Measurements from ENCODE around the gene RPTOR. TPM values are rescaled to one million over a fixed set of nuclear protein-coding genes. Genes with fewer than 3 reads are reported as not detected.

The RPTOR gene
- total RNA-seq, 1 experiment from 2014 or later, result 25.1 TPM

DNA sequence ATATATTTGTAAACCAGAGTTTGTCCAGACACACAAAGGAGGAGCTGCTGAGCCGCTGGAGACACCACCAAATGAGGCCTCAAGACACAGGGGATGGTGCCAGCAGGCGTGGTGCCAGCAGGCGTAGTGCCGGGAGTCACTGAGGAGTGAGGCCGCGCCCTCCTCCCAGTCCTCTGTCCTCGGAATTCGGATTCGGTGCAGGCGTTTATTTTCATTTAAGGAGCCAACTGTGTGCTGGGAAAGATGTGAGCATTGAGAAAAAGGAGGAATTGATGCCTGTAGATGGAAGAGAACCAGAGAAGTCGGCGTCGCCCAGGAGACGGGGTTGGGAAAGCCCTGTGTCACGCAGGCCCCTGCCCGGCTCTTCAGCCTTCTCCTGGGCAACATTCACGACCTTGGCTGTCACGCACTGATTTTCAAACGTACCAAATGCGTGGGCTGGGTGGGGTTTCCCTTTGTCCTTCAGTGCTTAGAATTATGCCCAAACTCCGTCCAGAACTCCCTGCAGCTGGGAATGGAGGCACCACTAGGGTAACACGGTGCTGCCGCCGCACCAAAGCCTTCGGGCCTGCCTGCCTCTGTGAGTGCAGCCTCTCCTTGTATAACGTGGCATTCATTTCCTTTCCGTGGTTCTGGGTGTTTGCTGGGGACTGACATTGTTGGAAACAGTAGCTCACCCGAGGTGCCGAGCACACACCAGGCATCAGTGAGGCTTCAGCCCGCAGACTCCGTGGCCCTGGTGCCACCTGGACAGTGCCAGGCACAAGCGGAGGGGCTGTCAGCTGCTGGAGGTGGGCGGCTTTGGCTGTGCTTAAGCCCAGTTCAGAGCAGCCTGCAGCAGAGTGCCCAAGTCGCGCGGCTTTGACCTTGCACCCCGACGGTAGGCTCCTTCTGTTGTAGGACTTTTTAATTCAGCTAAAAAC, 398.0 kb downstream of the RPTOR start:
- Histone ChIP-seq H3K18ac (ENCODE audit: insufficient read length, low read depth, low read length) (no peak overlapping the region), H4K5ac (ENCODE audit: insufficient read length, low read depth, low read length) (no peak overlapping the region), H3K14ac (ENCODE audit: insufficient read depth, low read length) (no peak overlapping the region), H3T11ph (ENCODE audit: low read length) (no peak overlapping the region), H2AK5ac (ENCODE audit: insufficient read length, low read length) (no peak overlapping the region), H4K8ac (replicated peaks; ENCODE audit: insufficient read length, low read depth, low read length) (no peak overlapping the region), H3K27ac (ENCODE audit: insufficient read length, low read depth, low read length) (no peak overlapping the region), H2BK20ac (ENCODE audit: low read depth, low read length, poor library complexity, severe bottlenecking) (no peak overlapping the region), H2BK5ac (ENCODE audit: insufficient read length, low read length) (no peak overlapping the region), H4K20me1 (ENCODE audit: control insufficient read depth, insufficient read depth, insufficient read length) (peaks cover 4% of the 10 kb centered on the region), H2AFZ (ENCODE audit: low read length) (no peak overlapping the region), H2BK15ac (ENCODE audit: low read depth, low read length) (no peak overlapping the region), H2BK120ac (ENCODE audit: low read depth, low read length, poor library complexity, severe bottlenecking) (no peak overlapping the region), H3K79me1 (ENCODE audit: insufficient read depth, low read depth, low read length, poor library complexity, severe bottlenecking) (no peaks in the 10 kb centered on the region), H3K9ac (ENCODE audit: extremely low read depth, insufficient read length, low read length) (no peak overlapping the region), H3K9me3 (ENCODE audit: control insufficient read depth, low read depth, low read length) (no peaks in the 10 kb centered on the region), H3K56ac (ENCODE audit: insufficient read length, low read depth, low read length) (no peak overlapping the region), H3K4me1 (ENCODE audit: insufficient read depth, low read length) (no peaks in the 10 kb centered on the region), H3K4ac (ENCODE audit: low read depth, low read length) (no peak overlapping the region), H3K23me2 (ENCODE audit: insufficient read length, low read depth, low read length, poor library complexity, severe bottlenecking) (no peaks in the 10 kb centered on the region), H4K91ac (ENCODE audit: insufficient read length, low read depth, low read length) (no peak overlapping the region), H3K79me2 (ENCODE audit: insufficient read depth, low read length) (no peaks in the 10 kb centered on the region), H2BK12ac (ENCODE audit: insufficient read length, low read depth, low read length) (no peak overlapping the region), H3K23ac (ENCODE audit: insufficient read length, low read depth, low read length) (no peak overlapping the region), H3K27me3 (ENCODE audit: insufficient read depth, low read length) (no peaks in the 10 kb centered on the region), H3K4me2 (ENCODE audit: insufficient read depth, insufficient read length, low read length) (no peak overlapping the region)
- Mint-ChIP-seq H3K4me3 (no peak overlapping the region), H3K27me3 (ENCODE audit: low read depth) (no peaks in the 10 kb centered on the region), H3K4me1 (peaks cover 0 to 11% of the 10 kb centered on the region in 2 experiments; a peak in 3 of 4 replicates), H3K9me3 (no peaks in the 10 kb centered on the region), H3K36me3 (ENCODE audit: insufficient read depth in 1 of 3, low read depth in 3 of 3) (peaks cover 14 to 19% (median 17%) of the 10 kb centered on the region in 3 experiments), H3K27ac (peak overlapping the region in 1 of 3 experiments; percentile 57; a peak in 1 of 7 replicates)
- DNase-seq, result no peak
- TF ChIP-seq CTCF (conservative IDR thresholded peaks at IDR 0.05), result no peak
- no CpG with 5 or more reads among the region's 38 CpGs for WGBS (ENCODE audit: extremely low coverage, insufficient read length, low lambda C conversion rate)

All from H9 (cell line).